ENCODE measurements around the gene DNAJC2. TPM values are rescaled to one million over a fixed set of nuclear protein-coding genes. Genes with fewer than 3 reads are reported as not detected.

The DNAJC2 gene
- total and polyA plus RNA-seq, 8 donors: 4.1 to 35.6 (median 19.4) TPM

DNA sequence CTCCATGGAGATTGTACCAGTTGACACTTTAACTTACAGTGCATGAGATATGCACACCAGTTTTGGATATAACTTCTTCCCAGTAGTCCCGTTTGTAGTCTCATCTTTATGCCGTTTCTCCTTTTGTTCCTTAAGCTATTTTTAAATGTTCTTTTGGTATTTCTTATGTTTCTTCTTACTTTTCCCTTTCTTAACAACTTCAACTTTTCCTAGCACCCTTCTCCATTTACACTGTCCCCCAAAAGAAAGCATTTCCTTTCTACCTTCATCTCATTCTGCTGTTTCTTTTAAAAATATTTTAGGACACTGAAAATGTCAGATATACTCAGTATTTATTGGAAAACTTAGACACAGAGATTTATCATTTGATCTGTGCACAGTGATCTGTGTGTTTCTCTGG is 4.4 kb upstream of the DNAJC2 start:
- no peaks in the 10 kb centered on the region for H3K27me3 ChIP-seq
- H3K4me1 ChIP-seq: peaks cover 25 to 71% (median 56%) of the 10 kb centered on the region in 4 donors
- no peak for DNase-seq
- TF ChIP-seq POLR2AphosphoS5 (IDR thresholded peaks at IDR 0.05) (no peak), POLR2A (IDR thresholded peaks at IDR 0.05) (no peak), EP300 (IDR thresholded peaks at IDR 0.05) (no peak)
- TF ChIP-seq, protein P1, sequence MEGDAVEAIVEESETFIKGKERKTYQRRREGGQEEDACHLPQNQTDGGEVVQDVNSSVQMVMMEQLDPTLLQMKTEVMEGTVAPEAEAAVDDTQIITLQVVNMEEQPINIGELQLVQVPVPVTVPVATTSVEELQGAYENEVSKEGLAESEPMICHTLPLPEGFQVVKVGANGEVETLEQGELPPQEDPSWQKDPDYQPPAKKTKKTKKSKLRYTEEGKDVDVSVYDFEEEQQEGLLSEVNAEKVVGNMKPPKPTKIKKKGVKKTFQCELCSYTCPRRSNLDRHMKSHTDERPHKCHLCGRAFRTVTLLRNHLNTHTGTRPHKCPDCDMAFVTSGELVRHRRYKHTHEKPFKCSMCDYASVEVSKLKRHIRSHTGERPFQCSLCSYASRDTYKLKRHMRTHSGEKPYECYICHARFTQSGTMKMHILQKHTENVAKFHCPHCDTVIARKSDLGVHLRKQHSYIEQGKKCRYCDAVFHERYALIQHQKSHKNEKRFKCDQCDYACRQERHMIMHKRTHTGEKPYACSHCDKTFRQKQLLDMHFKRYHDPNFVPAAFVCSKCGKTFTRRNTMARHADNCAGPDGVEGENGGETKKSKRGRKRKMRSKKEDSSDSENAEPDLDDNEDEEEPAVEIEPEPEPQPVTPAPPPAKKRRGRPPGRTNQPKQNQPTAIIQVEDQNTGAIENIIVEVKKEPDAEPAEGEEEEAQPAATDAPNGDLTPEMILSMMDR (IDR thresholded peaks at IDR 0.05): no peak
- peaks cover 6 to 21% (median 15%) of the 10 kb centered on the region in 4 donors for H3K36me3 ChIP-seq
- H3K9me3 ChIP-seq: no peaks in the 10 kb centered on the region
- WGBS, 5 donors: 25 to 36% (median 27%) methylated on average over 2 of the region's 2 CpGs
- peak overlapping the region; percentile 72 to 93 (median 90) for H3K4me3 ChIP-seq
- peak overlapping the region in 1 of 5 donors; percentile 90 for H3K27ac ChIP-seq
- intact Hi-C loops (cut with DNase I; ENCODE audit: low total_unique reads): no loop called here

DNA sequence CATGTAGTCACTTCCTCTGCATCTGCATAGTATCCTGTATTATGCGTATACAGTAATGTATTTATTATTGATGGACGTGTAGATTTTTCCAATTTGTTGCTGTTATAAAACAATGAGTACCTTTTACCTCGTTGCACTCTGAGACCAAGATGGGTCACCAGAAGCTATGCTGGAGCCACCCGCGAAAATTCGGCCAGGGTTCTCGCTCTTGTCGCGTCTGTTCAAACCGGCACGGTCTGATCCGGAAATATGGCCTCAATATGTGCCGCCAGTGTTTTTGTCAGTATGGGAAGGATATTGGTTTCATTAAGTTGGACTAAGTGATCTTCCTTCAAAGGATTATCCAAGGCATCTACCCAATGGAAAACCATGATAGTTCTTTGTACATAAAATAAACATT is 3.9 kb upstream of the DNAJC2 start:
- Histone ChIP-seq H3K9me3 (no peaks in the 10 kb centered on the region), H3K36me3 (peaks cover 2 to 18% (median 11%) of the 10 kb centered on the region in 4 donors), H3K27me3 (no peaks in the 10 kb centered on the region), H3K4me1 (peaks cover 28 to 75% (median 59%) of the 10 kb centered on the region in 4 donors), H3K27ac (peak overlapping the region in 3 of 5 donors; percentile 90 to 92 (median 90)), H3K4me3 (peak overlapping the region; percentile 72 to 93 (median 90))
- intact Hi-C loops (cut with DNase I; ENCODE audit: low total_unique reads): no loop called here
- TF ChIP-seq, protein P1 (IDR thresholded peaks at IDR 0.05): no peak
- TF ChIP-seq EP300 (IDR thresholded peaks at IDR 0.05) (no peak), POLR2AphosphoS5 (IDR thresholded peaks at IDR 0.05) (no peak), POLR2A (IDR thresholded peaks at IDR 0.05) (no peak)
- 5 to 20% (median 9%) methylated on average over 13 of the region's 13 CpGs for WGBS, 5 donors
- peak in 1 of 2 donors; percentile 1 for DNase-seq

DNA sequence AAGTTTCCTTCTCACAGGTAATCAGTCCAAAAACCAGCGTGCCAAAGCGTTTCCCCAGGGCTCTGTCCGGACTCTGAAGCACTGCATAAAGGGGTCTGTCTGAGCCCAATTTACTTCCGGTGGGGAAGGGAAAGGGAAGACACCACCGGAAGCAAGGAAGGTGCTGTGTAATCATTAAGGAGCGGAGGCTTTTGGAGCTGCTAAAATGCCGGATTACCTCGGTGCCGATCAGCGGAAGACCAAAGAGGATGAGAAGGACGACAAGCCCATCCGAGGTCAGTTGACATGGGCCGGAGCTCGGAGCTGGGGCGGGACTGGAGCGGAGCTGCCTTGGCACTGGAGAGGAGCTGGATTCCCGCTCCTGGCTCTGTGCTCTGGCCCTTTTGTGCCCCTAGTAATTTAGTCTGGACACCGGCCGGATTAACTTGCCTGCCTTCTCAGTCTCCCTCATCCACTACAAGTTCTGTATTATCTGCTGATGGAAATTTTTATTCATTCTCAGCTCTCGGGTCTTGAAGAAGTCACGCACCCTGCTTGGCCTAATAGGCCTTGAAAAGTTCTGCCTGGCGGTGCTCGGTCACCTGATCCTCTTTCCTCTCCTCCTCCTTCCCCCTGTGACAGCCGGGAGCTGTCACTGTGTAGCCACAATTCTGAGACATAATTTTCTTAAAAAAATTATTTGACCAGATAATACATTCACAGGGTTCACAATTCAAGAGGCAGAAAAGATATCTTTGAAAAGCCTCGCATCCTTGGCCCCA is 3.1 kb upstream of the DNAJC2 start, which contains the start of gene PSMC2:
Gene PSMC2 (plus strand): TSS at position 137 of the 761 bp plus-strand sequence. CDS start 69 bp downstream, at position 206.
- no peaks in the 10 kb centered on the region for H3K9me3 ChIP-seq
- H3K36me3 ChIP-seq: peaks cover 0 to 12% (median 4%) of the 10 kb centered on the region in 4 donors
- H3K4me3 ChIP-seq: peak within 1 kb of the TSS; percentile 72 to 93 (median 90)
- TF ChIP-seq POLR2AphosphoS5 (IDR thresholded peaks at IDR 0.05) (peak; percentile 43 to 81 (median 59)), POLR2A (IDR thresholded peaks at IDR 0.05) (peak in 1 of 4 donors; percentile 13), EP300 (IDR thresholded peaks at IDR 0.05) (no peak)
- TF ChIP-seq, protein P1 (IDR thresholded peaks at IDR 0.05): no peak
- intact Hi-C loops (cut with DNase I; ENCODE audit: low total_unique reads): no loop called here
- no peaks in the 10 kb centered on the region for H3K27me3 ChIP-seq
- WGBS, 5 donors: 0 to 2% (median 1%) methylated on average over 25 of the region's 25 CpGs
- peak within 1 kb of the TSS; percentile 87 to 93 (median 90) for H3K27ac ChIP-seq
- peak; percentile 84 to 96 for DNase-seq
- H3K4me1 ChIP-seq: peaks cover 34 to 80% (median 64%) of the 10 kb centered on the region in 4 donors

DNA sequence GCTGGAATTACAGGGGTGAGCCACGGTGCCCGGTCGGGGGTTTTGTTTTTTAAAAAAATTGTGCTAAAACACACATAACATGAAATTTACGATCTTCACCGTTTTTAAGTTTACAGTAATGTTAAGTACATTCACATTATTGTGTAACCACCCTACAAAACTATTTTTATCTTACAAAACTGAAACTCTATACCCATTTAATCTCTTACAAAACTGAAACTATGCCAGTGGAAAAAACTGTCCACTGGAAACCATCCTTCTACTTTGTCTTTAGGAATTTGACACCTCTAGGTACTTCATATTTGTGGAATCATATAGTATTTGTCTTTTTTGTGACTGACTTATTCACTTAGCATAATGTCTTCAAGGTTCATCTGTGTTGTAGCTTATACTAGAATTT is 1.8 kb upstream of the DNAJC2 start:
- Histone ChIP-seq H3K36me3 (peaks cover 0 to 11% (median 5%) of the 10 kb centered on the region in 4 donors), H3K9me3 (no peaks in the 10 kb centered on the region), H3K4me3 (no peak overlapping the region), H3K4me1 (peaks cover 34 to 81% (median 66%) of the 10 kb centered on the region in 4 donors), H3K27me3 (no peaks in the 10 kb centered on the region), H3K27ac (no peak overlapping the region)
- intact Hi-C loops (cut with DNase I; ENCODE audit: low total_unique reads): no loop called here
- whole genome bisulfite sequencing, 5 donors: 88 to 97% (median 92%) methylated on average over 5 of the region's 5 CpGs
- DNase-seq: no peak
- no peak for TF ChIP-seq POLR2A (IDR thresholded peaks at IDR 0.05)
- TF ChIP-seq EP300 (IDR thresholded peaks at IDR 0.05): no peak
